Endothelial cell of umbilical vein (primary cell): ENCODE results near the gene FHOD3.

Experiments used
- EZH2 ChIP-seq: IDR thresholded peaks from 2 replicates; pipeline ENCODE4 v1.6.1; 2012; ENCODE audit warnings: borderline replicate concordance, low read depth, mild to moderate bottlenecking, moderate library complexity, low read length, inconsistent platforms; ENCODE audit not compliant: severe bottlenecking
- FOS ChIP-seq: IDR thresholded peaks from 2 replicates; pipeline ENCODE4 v1.6.1; 2011; ENCODE audit warnings: mild to moderate bottlenecking, low read length, moderate library complexity, borderline replicate concordance; ENCODE audit not compliant: insufficient read depth
- JUN ChIP-seq: IDR thresholded peaks from 2 replicates; pipeline ENCODE4 v1.6.1; 2011; ENCODE audit warnings: borderline replicate concordance, low read depth; ENCODE audit not compliant: insufficient read length, insufficient read depth
- MYC ChIP-seq: IDR thresholded peaks from one replicate; pipeline ENCODE4 v1.6.1; 2011; ENCODE audit warnings: mild to moderate bottlenecking, low read depth, low read length
- POLR2A ChIP-seq: IDR thresholded peaks from 2 replicates; pipeline ENCODE4 v1.6.1; 2012; ENCODE audit warnings: low read depth, mild to moderate bottlenecking, control low read depth, low read length
- POLR2AphosphoS5 ChIP-seq: IDR thresholded peaks from 2 replicates; pipeline ENCODE4 v1.6.1; 2012; ENCODE audit warnings: low read depth, mild to moderate bottlenecking, control low read depth, low read length, moderate library complexity; ENCODE audit not compliant: insufficient read depth
- TF ChIP-seq, protein P1 (sequence below), 2 donors: IDR thresholded peaks; 1 replicate in 1 of 2; 2 replicates in 1 of 2; pipeline ENCODE4 v1.5.1; 2011; ENCODE audit warnings: low read length in 2 of 2, mild to moderate bottlenecking in 2 of 2, moderate library complexity in 2 of 2, control low read depth in 1 of 2, inconsistent platforms in 1 of 2, low read depth in 1 of 2; ENCODE audit not compliant: insufficient read depth in 1 of 2; ENCODE audit errors: extremely low read depth in 1 of 2
- TF ChIP-seq, protein P2 (sequence below): IDR thresholded peaks from 2 replicates; pipeline ENCODE4 v1.6.1; 2011; ENCODE audit not compliant: insufficient read depth, insufficient read length

DNA sequence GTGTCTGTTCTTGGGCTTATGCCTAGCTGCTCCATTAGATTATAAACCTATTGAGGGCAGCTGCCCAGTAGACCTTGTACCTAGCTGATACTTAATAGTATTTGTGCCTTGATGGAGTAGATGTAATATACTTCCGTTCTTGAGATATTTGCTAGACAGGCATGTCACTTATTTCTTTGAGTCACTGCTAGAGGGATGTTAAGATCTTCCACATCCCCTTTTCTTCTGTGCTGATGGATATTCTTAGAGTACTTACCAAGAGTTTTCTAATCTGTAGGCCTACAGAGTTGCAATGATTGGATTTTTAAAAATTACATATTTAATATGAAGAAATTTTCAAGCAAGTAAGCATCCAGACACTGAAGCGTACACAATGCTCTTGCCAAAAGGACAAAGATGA, 304.6 kb downstream of the FHOD3 start:
- TF ChIP-seq, protein P1, sequence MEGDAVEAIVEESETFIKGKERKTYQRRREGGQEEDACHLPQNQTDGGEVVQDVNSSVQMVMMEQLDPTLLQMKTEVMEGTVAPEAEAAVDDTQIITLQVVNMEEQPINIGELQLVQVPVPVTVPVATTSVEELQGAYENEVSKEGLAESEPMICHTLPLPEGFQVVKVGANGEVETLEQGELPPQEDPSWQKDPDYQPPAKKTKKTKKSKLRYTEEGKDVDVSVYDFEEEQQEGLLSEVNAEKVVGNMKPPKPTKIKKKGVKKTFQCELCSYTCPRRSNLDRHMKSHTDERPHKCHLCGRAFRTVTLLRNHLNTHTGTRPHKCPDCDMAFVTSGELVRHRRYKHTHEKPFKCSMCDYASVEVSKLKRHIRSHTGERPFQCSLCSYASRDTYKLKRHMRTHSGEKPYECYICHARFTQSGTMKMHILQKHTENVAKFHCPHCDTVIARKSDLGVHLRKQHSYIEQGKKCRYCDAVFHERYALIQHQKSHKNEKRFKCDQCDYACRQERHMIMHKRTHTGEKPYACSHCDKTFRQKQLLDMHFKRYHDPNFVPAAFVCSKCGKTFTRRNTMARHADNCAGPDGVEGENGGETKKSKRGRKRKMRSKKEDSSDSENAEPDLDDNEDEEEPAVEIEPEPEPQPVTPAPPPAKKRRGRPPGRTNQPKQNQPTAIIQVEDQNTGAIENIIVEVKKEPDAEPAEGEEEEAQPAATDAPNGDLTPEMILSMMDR (IDR thresholded peaks at IDR 0.05; ENCODE audit: extremely low read depth in 1 of 2, insufficient read depth in 1 of 2, low read depth in 1 of 2, low read length in 2 of 2): no peak
- TF ChIP-seq POLR2A (no peak), POLR2AphosphoS5 (no peak), EZH2 (no peak), MYC (no peak), JUN (no peak), FOS (no peak)
- TF ChIP-seq, protein P2, sequence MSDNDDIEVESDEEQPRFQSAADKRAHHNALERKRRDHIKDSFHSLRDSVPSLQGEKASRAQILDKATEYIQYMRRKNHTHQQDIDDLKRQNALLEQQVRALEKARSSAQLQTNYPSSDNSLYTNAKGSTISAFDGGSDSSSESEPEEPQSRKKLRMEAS: no peak
